ENCODE results near the gene C10orf95.

DNA sequence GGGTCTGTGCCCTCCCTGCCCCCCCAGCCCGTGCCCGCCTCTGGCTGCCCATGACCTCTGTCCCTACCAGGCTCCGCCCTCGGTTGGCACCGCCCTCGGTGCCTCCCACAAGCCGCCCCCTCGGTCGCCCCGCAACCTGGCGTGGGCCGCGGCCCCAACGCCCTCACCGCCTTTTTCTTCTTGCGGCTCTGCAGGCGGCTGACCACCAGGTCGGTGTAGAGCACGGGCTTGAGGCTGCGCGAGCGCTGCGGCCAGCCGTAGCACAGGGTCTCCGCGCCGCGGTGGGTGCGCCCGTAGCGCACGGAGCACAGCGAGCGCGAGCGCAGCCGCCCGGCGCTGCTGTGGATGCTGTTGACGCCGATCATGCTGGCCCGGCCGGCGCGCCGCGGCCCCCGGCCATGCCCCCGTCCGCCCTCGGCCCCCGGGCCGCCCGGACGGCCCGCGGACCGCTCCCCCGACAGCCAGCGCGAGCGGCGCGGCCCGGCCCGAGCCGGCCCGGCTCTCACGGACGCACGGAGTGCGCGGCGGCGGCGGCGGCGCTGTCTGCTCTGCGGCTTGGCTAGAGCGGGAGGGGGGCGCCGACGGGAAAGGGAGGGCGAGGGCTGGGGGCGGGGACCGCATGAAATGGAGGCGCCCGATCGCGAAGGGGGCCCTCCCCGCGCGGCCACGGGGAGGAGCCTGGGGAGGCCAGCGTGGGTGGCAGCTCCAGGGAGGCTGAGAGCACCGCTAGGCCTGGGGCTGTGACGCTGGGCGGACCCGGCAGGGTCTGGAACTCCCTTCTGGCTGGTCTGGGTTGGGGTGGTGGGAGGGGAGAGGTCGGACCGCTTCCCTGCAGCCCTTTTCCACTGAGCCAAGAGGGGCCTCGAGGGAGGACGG, 42.4 kb downstream of the C10orf95 start:
- TF ChIP-seq, protein P1, sequence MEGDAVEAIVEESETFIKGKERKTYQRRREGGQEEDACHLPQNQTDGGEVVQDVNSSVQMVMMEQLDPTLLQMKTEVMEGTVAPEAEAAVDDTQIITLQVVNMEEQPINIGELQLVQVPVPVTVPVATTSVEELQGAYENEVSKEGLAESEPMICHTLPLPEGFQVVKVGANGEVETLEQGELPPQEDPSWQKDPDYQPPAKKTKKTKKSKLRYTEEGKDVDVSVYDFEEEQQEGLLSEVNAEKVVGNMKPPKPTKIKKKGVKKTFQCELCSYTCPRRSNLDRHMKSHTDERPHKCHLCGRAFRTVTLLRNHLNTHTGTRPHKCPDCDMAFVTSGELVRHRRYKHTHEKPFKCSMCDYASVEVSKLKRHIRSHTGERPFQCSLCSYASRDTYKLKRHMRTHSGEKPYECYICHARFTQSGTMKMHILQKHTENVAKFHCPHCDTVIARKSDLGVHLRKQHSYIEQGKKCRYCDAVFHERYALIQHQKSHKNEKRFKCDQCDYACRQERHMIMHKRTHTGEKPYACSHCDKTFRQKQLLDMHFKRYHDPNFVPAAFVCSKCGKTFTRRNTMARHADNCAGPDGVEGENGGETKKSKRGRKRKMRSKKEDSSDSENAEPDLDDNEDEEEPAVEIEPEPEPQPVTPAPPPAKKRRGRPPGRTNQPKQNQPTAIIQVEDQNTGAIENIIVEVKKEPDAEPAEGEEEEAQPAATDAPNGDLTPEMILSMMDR (IDR thresholded peaks at IDR 0.05): no peak
- no peak for TF ChIP-seq POLR2A (IDR thresholded peaks at IDR 0.05)
- TF ChIP-seq EP300 (IDR thresholded peaks at IDR 0.05): no peak
